Ishikawa (cell line): ENCODE results near the gene ACCS.

Source experiments
- CEBPB ChIP-seq: IDR thresholded peaks from 2 replicates; pipeline ENCODE4 v1.6.1; 2012
- EGR1 ChIP-seq: IDR thresholded peaks from 2 replicates; pipeline ENCODE4 v1.6.1; 2012
- EP300 ChIP-seq: IDR thresholded peaks from 2 replicates; pipeline ENCODE4 v1.6.1; 2012; ENCODE audit warnings: borderline replicate concordance
- MAX ChIP-seq: IDR thresholded peaks from 2 replicates; pipeline ENCODE4 v1.6.1; 2012
- NFIC ChIP-seq: IDR thresholded peaks from 2 replicates; pipeline ENCODE4 v1.6.1; 2012
- RAD21 ChIP-seq: IDR thresholded peaks from 2 replicates; pipeline ENCODE4 v1.6.1; 2012; ENCODE audit warnings: low read depth
- REST ChIP-seq: IDR thresholded peaks from 2 replicates; pipeline ENCODE4 v1.6.1; 2012; ENCODE audit warnings: low read depth, mild to moderate bottlenecking
- TAF1 ChIP-seq: IDR thresholded peaks from 2 replicates; pipeline ENCODE4 v1.6.1; 2012; ENCODE audit warnings: low read depth, mild to moderate bottlenecking
- TCF12 ChIP-seq: IDR thresholded peaks from 2 replicates; pipeline ENCODE4 v1.6.1; 2012; ENCODE audit warnings: low read depth
- TEAD4 ChIP-seq: IDR thresholded peaks from 2 replicates; pipeline ENCODE4 v1.6.1; 2012
- YY1 ChIP-seq: IDR thresholded peaks from 2 replicates; pipeline ENCODE4 v1.6.1; 2012; ENCODE audit warnings: low read depth
- ZBTB7A ChIP-seq: IDR thresholded peaks from 2 replicates; pipeline ENCODE4 v1.6.1; 2012; ENCODE audit warnings: low read depth

- TF ChIP-seq REST (no peak), CEBPB (no peak), MAX (no peak), EP300 (no peak), YY1 (no peak), NFIC (no peak), EGR1 (no peak), RAD21 (peak; percentile 92), TEAD4 (no peak), ZBTB7A (no peak), TAF1 (no peak), TCF12 (no peak)
Measured at GRCh38 chr11:44036811-44037657, 29.0 kb upstream of the ACCS start.
